ENCODE measurements around the gene JAZF1.
A peak's percentile ranks its signal among the peaks of the same experiment; 100 is the strongest.

The JAZF1 gene

GRCh38 chr7:28095231-28095630, 85.4 kb downstream of the JAZF1 start:
- no peak for TF ChIP-seq CTCF (IDR thresholded peaks at IDR 0.05; ENCODE audit: control insufficient read depth, extremely low read depth, insufficient read depth)
- no peak overlapping the region for H3K4me3 ChIP-seq (ENCODE audit: low read depth, low read length)
- no peak for DNase-seq (ENCODE audit: low read depth)

GRCh38 chr7:28093623-28094232, 86.9 kb downstream of the JAZF1 start:
- H3K4me3 ChIP-seq (ENCODE audit: low read depth, low read length), result no peak overlapping the region
- TF ChIP-seq CTCF (IDR thresholded peaks at IDR 0.05; ENCODE audit: control insufficient read depth, extremely low read depth, insufficient read depth), result peak; percentile 78
- DNase-seq (ENCODE audit: low read depth), result peak; percentile 44

- TF ChIP-seq CTCF (IDR thresholded peaks at IDR 0.05; ENCODE audit: control insufficient read depth, extremely low read depth, insufficient read depth), result no peak
- no peak for DNase-seq (ENCODE audit: low read depth)
- H3K4me3 ChIP-seq (ENCODE audit: low read depth, low read length), result no peak overlapping the region
Observed at GRCh38 chr7:28091190-28091589, 89.4 kb downstream of the JAZF1 start.

- no peak for DNase-seq (ENCODE audit: low read depth)
- no peak for TF ChIP-seq CTCF (IDR thresholded peaks at IDR 0.05; ENCODE audit: control insufficient read depth, extremely low read depth, insufficient read depth)
Observed at GRCh38 chr7:28088901-28089714, 91.5 kb downstream of the JAZF1 start.

GRCh38 chr7:28088032-28088431, 92.6 kb downstream of the JAZF1 start:
- no peak for TF ChIP-seq CTCF (IDR thresholded peaks at IDR 0.05; ENCODE audit: control insufficient read depth, extremely low read depth, insufficient read depth)
- DNase-seq (ENCODE audit: low read depth), result no peak
- H3K4me3 ChIP-seq (ENCODE audit: low read depth, low read length), result no peak overlapping the region

More at GRCh38 chr7:28088901-28089714, 91.5 kb downstream of the JAZF1 start:
- H3K4me3 ChIP-seq (ENCODE audit: low read depth, low read length), result no peak overlapping the region

- no peak for TF ChIP-seq CTCF (IDR thresholded peaks at IDR 0.05; ENCODE audit: control insufficient read depth, extremely low read depth, insufficient read depth)
- no peak overlapping the region for H3K4me3 ChIP-seq (ENCODE audit: low read depth, low read length)
- DNase-seq (ENCODE audit: low read depth), result no peak
Observed at GRCh38 chr7:28086198-28086597, 94.4 kb downstream of the JAZF1 start.

Measured in LNCaP clone FGC (cell line).